ENCODE data around the gene YDJC. TPM values are rescaled to one million over a fixed set of nuclear protein-coding genes. Genes with fewer than 3 reads are reported as not detected.
"Not testable (repeated sequence)": the region's sequence is repeated elsewhere in the genome, so short reads cannot be mapped to it uniquely, and the experiment has no call there.

Gene YDJC
- total and polyA plus RNA-seq, 8 donors: 8.1 to 75.3 (median 38.1) TPM

DNA sequence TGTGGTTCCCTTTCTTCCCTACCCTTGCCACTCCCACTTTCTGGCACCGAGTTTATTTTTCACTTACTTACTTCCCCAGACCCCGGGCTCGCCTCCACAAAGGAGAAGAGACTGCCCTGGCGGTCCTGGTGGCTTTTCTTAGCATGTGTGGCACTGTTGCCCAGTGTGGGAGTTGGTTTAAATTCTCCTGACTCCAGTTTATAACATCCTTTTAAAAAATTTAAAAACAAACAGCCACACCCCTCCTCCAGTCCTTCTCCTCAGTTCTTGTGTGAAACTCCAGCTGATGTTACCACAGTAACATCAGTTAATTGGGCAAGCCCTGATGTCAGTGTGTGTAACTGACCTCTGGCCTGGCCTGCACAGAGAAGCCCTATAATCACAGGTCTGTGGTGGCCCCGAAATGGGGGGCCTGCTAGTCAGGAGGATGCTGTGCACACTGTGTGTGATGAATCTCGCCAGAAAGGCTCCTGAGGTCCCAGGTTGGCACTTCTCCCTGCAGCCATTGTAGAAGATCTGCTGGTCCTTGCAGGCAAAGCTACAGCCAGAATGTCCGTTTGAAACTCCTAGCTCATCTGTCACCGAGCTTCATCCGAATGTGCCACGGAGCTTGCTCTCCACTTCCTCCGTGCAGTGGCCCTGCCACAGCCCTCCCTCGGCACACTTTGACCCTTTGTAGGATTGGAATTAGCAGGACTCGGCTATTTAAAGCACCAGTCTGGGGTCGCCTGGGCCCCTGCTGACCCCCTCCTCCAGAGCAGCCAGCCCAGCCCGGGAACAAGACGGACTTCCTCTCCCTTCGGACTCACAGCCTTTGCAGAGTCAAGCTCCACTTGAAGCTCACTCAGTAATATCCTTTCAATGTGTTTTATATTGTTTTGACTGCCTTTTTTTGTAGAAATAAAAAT, 7.6 kb downstream of the YDJC start:
- Histone ChIP-seq H3K9me3 (no peaks in the 10 kb centered on the region), H3K27me3 (no peaks in the 10 kb centered on the region), H3K36me3 (peaks cover 0 to 42% (median 34%) of the 10 kb centered on the region in 4 donors), H3K27ac (no peak overlapping the region), H3K4me3 (no peak overlapping the region), H3K4me1 (peaks cover 20 to 95% (median 54%) of the 10 kb centered on the region in 4 donors)
- no peak for DNase-seq
- TF ChIP-seq EP300 (IDR thresholded peaks at IDR 0.05) (no peak), POLR2A (IDR thresholded peaks at IDR 0.05) (no peak), POLR2AphosphoS5 (IDR thresholded peaks at IDR 0.05) (no peak)
- TF ChIP-seq, protein P1, sequence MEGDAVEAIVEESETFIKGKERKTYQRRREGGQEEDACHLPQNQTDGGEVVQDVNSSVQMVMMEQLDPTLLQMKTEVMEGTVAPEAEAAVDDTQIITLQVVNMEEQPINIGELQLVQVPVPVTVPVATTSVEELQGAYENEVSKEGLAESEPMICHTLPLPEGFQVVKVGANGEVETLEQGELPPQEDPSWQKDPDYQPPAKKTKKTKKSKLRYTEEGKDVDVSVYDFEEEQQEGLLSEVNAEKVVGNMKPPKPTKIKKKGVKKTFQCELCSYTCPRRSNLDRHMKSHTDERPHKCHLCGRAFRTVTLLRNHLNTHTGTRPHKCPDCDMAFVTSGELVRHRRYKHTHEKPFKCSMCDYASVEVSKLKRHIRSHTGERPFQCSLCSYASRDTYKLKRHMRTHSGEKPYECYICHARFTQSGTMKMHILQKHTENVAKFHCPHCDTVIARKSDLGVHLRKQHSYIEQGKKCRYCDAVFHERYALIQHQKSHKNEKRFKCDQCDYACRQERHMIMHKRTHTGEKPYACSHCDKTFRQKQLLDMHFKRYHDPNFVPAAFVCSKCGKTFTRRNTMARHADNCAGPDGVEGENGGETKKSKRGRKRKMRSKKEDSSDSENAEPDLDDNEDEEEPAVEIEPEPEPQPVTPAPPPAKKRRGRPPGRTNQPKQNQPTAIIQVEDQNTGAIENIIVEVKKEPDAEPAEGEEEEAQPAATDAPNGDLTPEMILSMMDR (IDR thresholded peaks at IDR 0.05): no peak
- 69 to 76% (median 74%) methylated on average over 17 of the region's 17 CpGs for WGBS, 5 donors
- intact Hi-C loops (cut with DNase I; ENCODE audit: low total_unique reads): no loop called here

DNA sequence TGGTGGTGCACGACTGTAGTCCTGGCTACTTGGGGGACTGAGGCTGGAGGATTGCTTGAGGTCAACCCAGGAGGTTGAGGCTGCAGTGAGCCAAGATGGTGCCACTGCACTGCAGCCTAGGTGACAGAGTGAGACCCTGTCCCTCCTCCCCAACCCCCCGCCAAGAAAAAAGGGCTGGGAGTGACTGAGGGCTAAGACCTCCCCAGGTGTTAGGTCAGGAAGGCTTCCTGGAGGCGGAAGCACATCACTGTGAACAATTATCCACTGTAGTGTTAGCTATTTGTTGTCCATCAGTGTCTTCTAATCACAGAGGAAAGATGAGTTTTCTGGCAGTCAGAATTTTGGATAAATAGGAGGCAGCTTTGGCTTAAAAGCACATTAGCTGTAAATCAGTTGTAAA, 8.8 kb downstream of the YDJC start:
- H3K27me3 ChIP-seq: no peaks in the 10 kb centered on the region
- intact Hi-C loops (cut with DNase I; ENCODE audit: low total_unique reads): no loop called here

GRCh38 chr22:21617337-21617736, 12.5 kb downstream of the YDJC start:
- Histone ChIP-seq H3K36me3 (peaks cover 4 to 48% (median 43%) of the 10 kb centered on the region in 4 donors), H3K4me1 (peaks cover 35 to 79% (median 54%) of the 10 kb centered on the region in 4 donors)
- H3K4me3 ChIP-seq; H3K27ac ChIP-seq; H3K27me3 ChIP-seq; H3K9me3 ChIP-seq; DNase-seq; intact Hi-C loops (cut with DNase I; ENCODE audit: low total_unique reads): not testable (repeated sequence)
- WGBS, 5 donors: 96 to 97% (median 96%) methylated on average over 6 of the region's 6 CpGs

More for the DNA sequence above, 8.8 kb downstream of the YDJC start:
- peaks cover 0 to 35% (median 33%) of the 10 kb centered on the region in 4 donors for H3K36me3 ChIP-seq
- WGBS, 5 donors: 72 to 88% (median 75%) methylated on average over 3 of the region's 3 CpGs
- H3K4me3 ChIP-seq: no peak overlapping the region
- no peaks in the 10 kb centered on the region for H3K9me3 ChIP-seq
- H3K27ac ChIP-seq: no peak overlapping the region
- peaks cover 28 to 94% (median 58%) of the 10 kb centered on the region in 4 donors for H3K4me1 ChIP-seq
- DNase-seq: no peak
- TF ChIP-seq, protein P1 (IDR thresholded peaks at IDR 0.05): no peak
- TF ChIP-seq EP300 (IDR thresholded peaks at IDR 0.05) (no peak), POLR2AphosphoS5 (IDR thresholded peaks at IDR 0.05) (no peak), POLR2A (IDR thresholded peaks at IDR 0.05) (no peak)

DNA sequence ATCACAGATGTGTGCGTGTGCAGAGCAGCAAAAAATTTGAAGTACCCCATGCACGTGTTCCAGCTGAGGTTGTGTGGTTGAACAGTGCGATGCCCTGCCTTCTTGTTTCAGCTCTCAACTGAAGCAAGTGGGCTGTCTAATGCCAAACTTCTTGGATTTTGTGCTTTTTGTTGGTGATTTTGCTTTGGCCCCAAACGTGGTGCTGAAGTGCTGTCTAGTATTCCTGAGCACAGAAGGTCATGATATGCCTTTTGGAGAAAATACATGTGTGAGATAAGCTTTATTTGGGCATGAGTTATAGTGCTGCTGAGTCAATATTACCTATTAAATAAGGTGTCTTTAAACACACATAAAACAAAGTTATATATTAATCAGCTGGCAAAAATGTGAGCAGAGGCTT, 14.1 kb downstream of the YDJC start:
- intact Hi-C loops (cut with DNase I; ENCODE audit: low total_unique reads): no loop called here
- 31 to 66% (median 45%) methylated on average over 4 of the region's 4 CpGs for WGBS, 5 donors
- Histone ChIP-seq H3K27me3 (no peaks in the 10 kb centered on the region), H3K27ac (no peak overlapping the region), H3K36me3 (peaks cover 15 to 55% (median 53%) of the 10 kb centered on the region in 4 donors), H3K4me1 (peaks cover 30 to 66% (median 49%) of the 10 kb centered on the region in 4 donors), H3K4me3 (no peak overlapping the region), H3K9me3 (no peaks in the 10 kb centered on the region)
- TF ChIP-seq EP300 (IDR thresholded peaks at IDR 0.05) (no peak), POLR2A (IDR thresholded peaks at IDR 0.05) (no peak), POLR2AphosphoS5 (IDR thresholded peaks at IDR 0.05) (no peak)
- TF ChIP-seq, protein P1 (IDR thresholded peaks at IDR 0.05): no peak
- DNase-seq: no peak
